ENCODE measurements around the gene FAM13C. TPM values are rescaled to one million over a fixed set of nuclear protein-coding genes. Genes with fewer than 3 reads are reported as not detected.

The FAM13C gene
- total and polyA plus RNA-seq, 2 of the 4 experiments (the other 2 are of a cell fraction) = 1.6 to 2.9 TPM

DNA sequence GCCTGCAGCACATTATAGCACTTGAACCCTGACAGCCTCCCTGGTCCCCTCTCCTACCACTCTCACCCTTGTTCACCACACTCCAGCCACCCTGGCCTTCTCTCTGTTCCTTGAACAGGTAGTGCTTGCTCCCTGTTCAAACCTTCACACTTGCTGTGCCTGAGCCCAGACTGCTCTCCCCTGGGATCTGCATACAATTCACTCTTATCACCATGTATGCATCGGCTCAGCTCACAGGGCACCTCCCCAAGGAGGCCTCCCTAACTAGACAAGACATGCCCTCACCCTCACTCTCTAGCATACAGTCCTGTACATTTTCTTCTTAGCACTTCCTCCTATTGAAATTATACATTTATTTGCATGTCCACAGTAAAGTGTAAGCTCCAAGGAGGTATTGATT, 59.3 kb downstream of the FAM13C start:
- Histone ChIP-seq H3K14ac (replicated peaks; ENCODE audit: low read depth, low read length) (0 out of 2 replicates have a peak overlapping the region, but pooled peaks have one; percentile 10), H3K4me1 (ENCODE audit: control insufficient read depth, insufficient read depth, low read length) (peaks cover 3% of the 10 kb centered on the region; the same call in 1 of the 2 replicates), H2AFZ (replicated peaks; ENCODE audit: low read length, poor library complexity) (peak overlapping the region; percentile 44), H3K79me1 (ENCODE audit: low read depth in 1 of 2, low read length in 2 of 2) (no peaks in the 10 kb centered on the region), H3K36me3 (ENCODE audit: control insufficient read depth, insufficient read depth, low read length) (no peaks in the 10 kb centered on the region), H3K23ac (ENCODE audit: low read depth, low read length) (no peak overlapping the region), H3K9me1 (ENCODE audit: insufficient read depth, low read length) (no peaks in the 10 kb centered on the region), H2AK5ac (ENCODE audit: low read depth, low read length) (no peak overlapping the region), H3K27ac (ENCODE audit: insufficient read depth, low read length) (no peak overlapping the region), H3K18ac (ENCODE audit: low read depth, low read length) (no peak overlapping the region), H2AK9ac (replicated peaks; ENCODE audit: low read depth, low read length, poor library complexity) (no peak overlapping the region), H2BK15ac (ENCODE audit: low read depth, low read length) (no peak overlapping the region), H3K56ac (ENCODE audit: extremely low read depth, insufficient read depth, low read length) (no peak overlapping the region), H4K8ac (ENCODE audit: low read depth in 2 of 2, low read length in 2 of 2) (no peak overlapping the region), H2BK120ac (ENCODE audit: low read depth, low read length) (no peak overlapping the region), H4K91ac (ENCODE audit: insufficient read depth, low read depth, low read length) (no peak overlapping the region), H3K4me3 (ENCODE audit: insufficient read depth, low read depth, low read length) (no peak overlapping the region), H3K27me3 (ENCODE audit: control insufficient read depth, insufficient read depth, low read length) (no peaks in the 10 kb centered on the region), H2BK5ac (ENCODE audit: low read depth, low read length, poor library complexity, severe bottlenecking) (no peak overlapping the region), H3K4me2 (ENCODE audit: low read depth, low read length) (no peak overlapping the region), H4K20me1 (ENCODE audit: insufficient read depth, low read length) (no peaks in the 10 kb centered on the region), H3K4ac (ENCODE audit: low read depth, low read length) (no peak overlapping the region), H3K9ac (ENCODE audit: low read depth, low read length) (no peak overlapping the region), H4K5ac (ENCODE audit: low read depth, low read length) (no peak overlapping the region), H2BK20ac (ENCODE audit: low read depth, low read length) (no peak overlapping the region), H3K9me3 (ENCODE audit: control insufficient read depth, insufficient read depth, low read length) (no peaks in the 10 kb centered on the region)
- no TSS peak for BruUV-seq (replicated peaks)
- intact Hi-C loops (cut with micrococcal nuclease) (no loop called here), in situ Hi-C loops (cut with MboI; ENCODE audit: low sequenced_read_pairs) (no loop called here), dilution Hi-C loops (cut with HindIII; ENCODE audit: low sequenced_read_pairs, unreplicated experiment) (no loop called here)
- POLR2A ChIA-PET (ENCODE audit: unreplicated experiment) = no interaction called here
- DNase-seq (no peak), ATAC-seq (ENCODE audit: low read depth) (peak; percentile 24; the same call in 1 of the 2 replicates)
- CTCF ChIA-PET = no interaction called here
- TF ChIP-seq MAFK (IDR thresholded peaks at IDR 0.05; ENCODE audit: low read depth, low read length) (no peak), USF2 (IDR thresholded peaks at IDR 0.05; ENCODE audit: low read depth, low read length) (no peak), CEBPB (IDR thresholded peaks at IDR 0.05; ENCODE audit: low read depth, low read length) (no peak), NFE2L2 (IDR thresholded peaks at IDR 0.05; ENCODE audit: low read depth, low read length) (no peak), BHLHE40 (IDR thresholded peaks at IDR 0.05; ENCODE audit: low read depth, low read length) (no peak), RFX5 (IDR thresholded peaks at IDR 0.05; ENCODE audit: low read depth, low read length) (no peak)
- TF ChIP-seq, protein P1, sequence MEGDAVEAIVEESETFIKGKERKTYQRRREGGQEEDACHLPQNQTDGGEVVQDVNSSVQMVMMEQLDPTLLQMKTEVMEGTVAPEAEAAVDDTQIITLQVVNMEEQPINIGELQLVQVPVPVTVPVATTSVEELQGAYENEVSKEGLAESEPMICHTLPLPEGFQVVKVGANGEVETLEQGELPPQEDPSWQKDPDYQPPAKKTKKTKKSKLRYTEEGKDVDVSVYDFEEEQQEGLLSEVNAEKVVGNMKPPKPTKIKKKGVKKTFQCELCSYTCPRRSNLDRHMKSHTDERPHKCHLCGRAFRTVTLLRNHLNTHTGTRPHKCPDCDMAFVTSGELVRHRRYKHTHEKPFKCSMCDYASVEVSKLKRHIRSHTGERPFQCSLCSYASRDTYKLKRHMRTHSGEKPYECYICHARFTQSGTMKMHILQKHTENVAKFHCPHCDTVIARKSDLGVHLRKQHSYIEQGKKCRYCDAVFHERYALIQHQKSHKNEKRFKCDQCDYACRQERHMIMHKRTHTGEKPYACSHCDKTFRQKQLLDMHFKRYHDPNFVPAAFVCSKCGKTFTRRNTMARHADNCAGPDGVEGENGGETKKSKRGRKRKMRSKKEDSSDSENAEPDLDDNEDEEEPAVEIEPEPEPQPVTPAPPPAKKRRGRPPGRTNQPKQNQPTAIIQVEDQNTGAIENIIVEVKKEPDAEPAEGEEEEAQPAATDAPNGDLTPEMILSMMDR (conservative IDR thresholded peaks at IDR 0.05; ENCODE audit: low read depth, low read length) = no peak
- TF ChIP-seq, protein P2, sequence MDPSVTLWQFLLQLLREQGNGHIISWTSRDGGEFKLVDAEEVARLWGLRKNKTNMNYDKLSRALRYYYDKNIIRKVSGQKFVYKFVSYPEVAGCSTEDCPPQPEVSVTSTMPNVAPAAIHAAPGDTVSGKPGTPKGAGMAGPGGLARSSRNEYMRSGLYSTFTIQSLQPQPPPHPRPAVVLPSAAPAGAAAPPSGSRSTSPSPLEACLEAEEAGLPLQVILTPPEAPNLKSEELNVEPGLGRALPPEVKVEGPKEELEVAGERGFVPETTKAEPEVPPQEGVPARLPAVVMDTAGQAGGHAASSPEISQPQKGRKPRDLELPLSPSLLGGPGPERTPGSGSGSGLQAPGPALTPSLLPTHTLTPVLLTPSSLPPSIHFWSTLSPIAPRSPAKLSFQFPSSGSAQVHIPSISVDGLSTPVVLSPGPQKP (IDR thresholded peaks at IDR 0.05; ENCODE audit: borderline replicate concordance, low read depth, low read length) = no peak
- no CpG with 5 or more reads among the region's 1 CpG for WGBS, 2 experiments (ENCODE audit: extremely low coverage in 2 of 2, insufficient read length in 1 of 2)
